ENCODE measurements around the gene BAIAP2L1. TPM values are rescaled to one million over a fixed set of nuclear protein-coding genes. Genes with fewer than 3 reads are reported as not detected.
"Not testable (repeated sequence)": the region's sequence is repeated elsewhere in the genome, so short reads cannot be mapped to it uniquely, and the experiment has no call there.

Gene BAIAP2L1
- total and polyA plus RNA-seq, 2 experiments from 2014 or later, result 5.9 to 7.4 TPM

- Histone ChIP-seq H3K27me3 (replicated peaks; ENCODE audit: insufficient read depth) (no peaks in the 10 kb centered on the region), H4K20me1 (ENCODE audit: insufficient read depth) (no peaks in the 10 kb centered on the region), H3K4me2 (ENCODE audit: unreplicated experiment) (no peak overlapping the region), H3K9me3 (ENCODE audit: low read depth) (no peaks in the 10 kb centered on the region), H3K9me2 (ENCODE audit: insufficient read depth) (no peaks in the 10 kb centered on the region), H3K4me1 (ENCODE audit: insufficient read depth) (no peaks in the 10 kb centered on the region), H3K27ac (no peak overlapping the region), H2AFZ (no peak overlapping the region), H3F3A (ENCODE audit: insufficient read depth) (no peaks in the 10 kb centered on the region), H3K4me3 (no peak overlapping the region), H3K36me3 (ENCODE audit: low read depth) (no peaks in the 10 kb centered on the region), H3K9ac (no peak overlapping the region), H3K79me2 (ENCODE audit: insufficient read depth) (no peaks in the 10 kb centered on the region)
- no peak for DNase-seq
- 92 to 94% methylated on average over 3 of the region's 3 CpGs for WGBS, 2 experiments (ENCODE audit: low coverage in 1 of 2, low lambda C conversion rate in 2 of 2, missing lambda C conversion rate in 2 of 2)
- TF ChIP-seq EZH2phosphoT487 (IDR thresholded peaks at IDR 0.05; ENCODE audit: insufficient read depth, low read depth) (no peak), EZH2 (IDR thresholded peaks at IDR 0.05; ENCODE audit: insufficient read depth, poor library complexity, severe bottlenecking) (no peak)
- in situ Hi-C loops (cut with MboI), result loop anchor here (10.0 kb wide), 1 partner anchor 105 kb away; no protein-coding TSS in a partner anchor
Measured at GRCh38 chr7:98409843-98410242, 9.0 kb upstream of the BAIAP2L1 start.

GRCh38 chr7:98408146-98408545, 7.3 kb upstream of the BAIAP2L1 start:
- H3K9ac ChIP-seq; H3K4me2 ChIP-seq (ENCODE audit: unreplicated experiment); H3K9me3 ChIP-seq (ENCODE audit: low read depth); H3K27me3 ChIP-seq (replicated peaks; ENCODE audit: insufficient read depth); H3K27ac ChIP-seq; H2AFZ ChIP-seq; H4K20me1 ChIP-seq (ENCODE audit: insufficient read depth); in situ Hi-C loops (cut with MboI); H3K4me3 ChIP-seq; H3K79me2 ChIP-seq (ENCODE audit: insufficient read depth); H3F3A ChIP-seq (ENCODE audit: insufficient read depth); H3K9me2 ChIP-seq (ENCODE audit: insufficient read depth); H3K4me1 ChIP-seq (ENCODE audit: insufficient read depth); DNase-seq; H3K36me3 ChIP-seq (ENCODE audit: low read depth): not testable (repeated sequence)
- WGBS, 2 experiments (ENCODE audit: low coverage in 1 of 2, low lambda C conversion rate in 2 of 2, missing lambda C conversion rate in 2 of 2), result 71 to 72% methylated on average over 7 of the region's 7 CpGs

- WGBS, 2 experiments (ENCODE audit: low coverage in 1 of 2, low lambda C conversion rate in 2 of 2, missing lambda C conversion rate in 2 of 2), result 86 to 90% methylated on average over 9 of the region's 9 CpGs
Measured at GRCh38 chr7:98406827-98407226, 5.9 kb upstream of the BAIAP2L1 start.

GRCh38 chr7:98404840-98405239, 4.0 kb upstream of the BAIAP2L1 start:
- Histone ChIP-seq H3K27me3 (replicated peaks; ENCODE audit: insufficient read depth) (0 out of 2 replicates have a peak, but pooled peaks cover 6% of the 10 kb centered on the region), H3K4me3 (no peak overlapping the region), H3K4me2 (ENCODE audit: unreplicated experiment) (no peak overlapping the region), H3K9me3 (ENCODE audit: low read depth) (no peaks in the 10 kb centered on the region), H3K9ac (no peak overlapping the region), H3K4me1 (ENCODE audit: insufficient read depth) (peaks cover 2% of the 10 kb centered on the region), H3K27ac (no peak overlapping the region), H4K20me1 (ENCODE audit: insufficient read depth) (no peaks in the 10 kb centered on the region), H3F3A (ENCODE audit: insufficient read depth) (peaks cover 2% of the 10 kb centered on the region; the same call in 1 of the 2 replicates), H3K79me2 (ENCODE audit: insufficient read depth) (no peaks in the 10 kb centered on the region), H3K9me2 (ENCODE audit: insufficient read depth) (no peaks in the 10 kb centered on the region), H3K36me3 (ENCODE audit: low read depth) (no peaks in the 10 kb centered on the region), H2AFZ (no peak overlapping the region)
- WGBS, 2 experiments (ENCODE audit: low coverage in 1 of 2, low lambda C conversion rate in 2 of 2, missing lambda C conversion rate in 2 of 2), result 55 to 58% methylated on average over 2 of the region's 2 CpGs
- TF ChIP-seq EZH2 (IDR thresholded peaks at IDR 0.05; ENCODE audit: insufficient read depth, poor library complexity, severe bottlenecking), result no peak
- no peak for TF ChIP-seq EZH2phosphoT487 (IDR thresholded peaks at IDR 0.05; ENCODE audit: insufficient read depth, low read depth)
- no peak for DNase-seq
- in situ Hi-C loops (cut with MboI), result no loop called here

More at GRCh38 chr7:98406827-98407226, 5.9 kb upstream of the BAIAP2L1 start:
- Histone ChIP-seq H3K4me3 (no peak overlapping the region), H3K9me2 (ENCODE audit: insufficient read depth) (no peaks in the 10 kb centered on the region), H2AFZ (no peak overlapping the region), H4K20me1 (ENCODE audit: insufficient read depth) (no peaks in the 10 kb centered on the region), H3K9me3 (ENCODE audit: low read depth) (no peaks in the 10 kb centered on the region), H3K27me3 (replicated peaks; ENCODE audit: insufficient read depth) (0 out of 2 replicates have a peak, but pooled peaks cover 6% of the 10 kb centered on the region), H3F3A (ENCODE audit: insufficient read depth) (no peaks in the 10 kb centered on the region), H3K4me2 (ENCODE audit: unreplicated experiment) (no peak overlapping the region), H3K4me1 (ENCODE audit: insufficient read depth) (no peaks in the 10 kb centered on the region), H3K79me2 (ENCODE audit: insufficient read depth) (no peaks in the 10 kb centered on the region), H3K36me3 (ENCODE audit: low read depth) (no peaks in the 10 kb centered on the region), H3K9ac (no peak overlapping the region), H3K27ac (no peak overlapping the region)
- TF ChIP-seq EZH2phosphoT487 (IDR thresholded peaks at IDR 0.05; ENCODE audit: insufficient read depth, low read depth), result no peak
- TF ChIP-seq EZH2 (IDR thresholded peaks at IDR 0.05; ENCODE audit: insufficient read depth, poor library complexity, severe bottlenecking), result no peak
- DNase-seq, result no peak
- in situ Hi-C loops (cut with MboI), result no loop called here

All from GM23248 (cell line).